B cell (primary cell): ENCODE data around the gene TMEM87A. TPM values are rescaled to one million over a fixed set of nuclear protein-coding genes. Genes with fewer than 3 reads are reported as not detected.

ENCODE experiments used
- ATAC-seq: fragments of 200-7000 bp; cut with Tn5 transposase; one replicate; pipeline ENCODE4 v1.10.0; 2021; ENCODE audit warnings: low read depth, mild to moderate bottlenecking, moderate number of reproducible peaks, moderate library complexity
- CTCF ChIA-PET: fragments of 350-600 bp; sonication (Branson Sonifier 250); formaldehyde crosslinking; loops from one replicate; lab custom pipeline; 2021; ENCODE audit warnings: antibody characterized with exemption, inconsistent platforms; lab: Charles Lee
- POLR2A ChIA-PET: fragments of 350-600 bp; sonication (Branson Sonifier 250); formaldehyde crosslinking; loops from one replicate; lab custom pipeline; 2021; ENCODE audit warnings: antibody characterized with exemption; lab: Charles Lee
- DNase-seq: peaks from one replicate; pipeline ENCODE4 v3.0.0; 2013
- H2AFZ ChIP-seq: 2 replicates; pipeline ENCODE4 v1.6.1; 2012; ENCODE audit warnings: mild to moderate bottlenecking, low read depth, low read length; ENCODE audit not compliant: insufficient read depth, poor library complexity, severe bottlenecking
- H3K27ac ChIP-seq, 2 donors: 1 replicate in 1 of 2; 2 replicates in 1 of 2; pipeline ENCODE4 v1.5.1; 2012 to 2013; ENCODE audit warnings: low read length in 2 of 2, mild to moderate bottlenecking in 2 of 2, moderate library complexity in 1 of 2
- H3K27me3 ChIP-seq, 4 experiments: fragments of 200-600 bp in 1 of 4; sonication (generic) in 1 of 4; replicated peaks in 1 of 4; 1 replicate in 2 of 4; 2 replicates in 2 of 4; pipeline versions ENCODE4 v1.6.1 to v1.7.0; 2013 to 2016; ENCODE audit warnings: low read length in 3 of 4, mild to moderate bottlenecking in 2 of 4, mixed read lengths in 1 of 4, moderate library complexity in 1 of 4; ENCODE audit not compliant: insufficient read depth in 4 of 4, control insufficient read depth in 3 of 4; ENCODE audit errors: control extremely low read depth in 1 of 4
- H3K36me3 ChIP-seq, 2 experiments: replicated peaks in 1 of 2; 1 replicate in 1 of 2; 2 replicates in 1 of 2; pipeline versions ENCODE4 v1.6.1 to v1.7.1; 2013; ENCODE audit warnings: low read length in 1 of 2; ENCODE audit not compliant: insufficient read depth in 2 of 2, control insufficient read depth in 1 of 2; ENCODE audit errors: control extremely low read depth in 1 of 2, extremely low read depth in 1 of 2
- H3K4me1 ChIP-seq, 2 donors: fragments of 200-600 bp in 1 of 2; sonication (generic) in 1 of 2; 1 replicate in 1 of 2; 2 replicates in 1 of 2; pipeline versions ENCODE4 v1.5.1 to v1.6.1; 2013 to 2017; ENCODE audit warnings: low read length in 2 of 2; ENCODE audit not compliant: control insufficient read depth in 2 of 2, insufficient read depth in 2 of 2
- H3K4me2 ChIP-seq: replicated peaks from 2 replicates; pipeline ENCODE3; 2012; ENCODE audit warnings: mild to moderate bottlenecking, low read depth, low read length; ENCODE audit not compliant: poor library complexity, severe bottlenecking
- H3K4me3 ChIP-seq, 5 experiments: fragments of 200-600 bp in 1 of 5; sonication (generic) in 1 of 5; 1 replicate in 3 of 5; 2 replicates in 2 of 5; pipeline versions ENCODE4 v1.5.1 to v1.7.0; 2011 to 2016; ENCODE audit warnings: low read length in 4 of 5, mild to moderate bottlenecking in 4 of 5, low read depth in 2 of 5, control low read depth in 1 of 5, moderate library complexity in 1 of 5; ENCODE audit not compliant: insufficient read depth in 1 of 5; ENCODE audit errors: control extremely low read depth in 1 of 5, extremely low read depth in 1 of 5
- H3K79me2 ChIP-seq: fragments of 200-600 bp; sonication (generic); one replicate; pipeline ENCODE4 v1.6.0; 2016; ENCODE audit warnings: low read length; ENCODE audit not compliant: control insufficient read depth, insufficient read depth
- H3K9ac ChIP-seq: fragments of 200-600 bp; sonication (generic); 2 replicates; pipeline ENCODE4 v1.6.1; 2017; ENCODE audit warnings: mild to moderate bottlenecking, low read length, moderate library complexity
- H3K9me3 ChIP-seq, 3 donors: one replicate each; pipeline versions ENCODE4 v1.6.1 to v1.7.1; 2013; ENCODE audit warnings: low read length in 2 of 3; ENCODE audit not compliant: control insufficient read depth in 2 of 3, insufficient read depth in 1 of 3; ENCODE audit errors: control extremely low read depth in 1 of 3
- H4K20me1 ChIP-seq: 2 replicates; pipeline ENCODE4 v1.6.0; 2012; ENCODE audit warnings: mild to moderate bottlenecking, low read length; ENCODE audit not compliant: insufficient read depth, control insufficient read depth, poor library complexity, severe bottlenecking
- H3K27ac Mint-ChIP-seq: one replicate; pipeline ENCODE4 v1.8.0; 2021; ENCODE audit warnings: mixed read lengths
- H3K27me3 Mint-ChIP-seq: one replicate; pipeline ENCODE4 v1.8.0; 2021; ENCODE audit warnings: mixed read lengths
- H3K4me1 Mint-ChIP-seq: one replicate; pipeline ENCODE4 v1.8.0; 2021; ENCODE audit warnings: mixed read lengths
- H3K4me3 Mint-ChIP-seq: one replicate; pipeline ENCODE4 v1.8.0; 2021; ENCODE audit warnings: mixed read lengths
- H3K9me3 Mint-ChIP-seq: one replicate; pipeline ENCODE4 v1.8.0; 2022; ENCODE audit warnings: mixed read lengths; ENCODE audit not compliant: insufficient read depth
- CTCF ChIP-seq: fragments of 200-600 bp; IDR thresholded peaks from one replicate; pipeline ENCODE4 v1.8.0; 2022; ENCODE audit warnings: antibody characterized with exemption, mild to moderate bottlenecking
- EZH2 ChIP-seq: IDR thresholded peaks from 2 replicates; pipeline ENCODE4 v1.6.1; 2012; ENCODE audit warnings: borderline replicate concordance, low read depth, mild to moderate bottlenecking, moderate library complexity, low read length; ENCODE audit not compliant: insufficient read depth, poor library complexity, severe bottlenecking
- WGBS: methylation state at CpG from one replicate; pipeline ENCODE4 v1.1.5; 2013; ENCODE audit warnings: missing lambda C conversion rate; ENCODE audit not compliant: insufficient coverage; 5-methylcytosine and 5-hydroxymethylcytosine counted together
- intact Hi-C: fragments of 100-400 bp; cut with micrococcal nuclease; formaldehyde crosslinking; loops from one replicate; pipeline ENCODE4 v1.10.0; 2022
- polyA plus RNA-seq: library from polyadenylated mRNA; depleted of rRNA; stranded (reverse); fragments of >200 nt; gene quantifications from 2 replicates; pipeline ENCODE4 v1.2.3, GENCODE V29; 2012
- total RNA-seq, 2 donors: library from RNA; stranded (reverse); fragments of 120-200 nt in 1 of 2; gene quantifications; 1 replicate in 1 of 2; 2 replicates in 1 of 2; pipeline versions ENCODE4 v1.2.3 to v1.2.4, GENCODE V29; 2013 to 2022

TMEM87A gene
- total and polyA plus RNA-seq, 2 donors (not counting 1 experiment from before 2014, with no cell fraction given): 14.5 to 61.5 TPM

DNA sequence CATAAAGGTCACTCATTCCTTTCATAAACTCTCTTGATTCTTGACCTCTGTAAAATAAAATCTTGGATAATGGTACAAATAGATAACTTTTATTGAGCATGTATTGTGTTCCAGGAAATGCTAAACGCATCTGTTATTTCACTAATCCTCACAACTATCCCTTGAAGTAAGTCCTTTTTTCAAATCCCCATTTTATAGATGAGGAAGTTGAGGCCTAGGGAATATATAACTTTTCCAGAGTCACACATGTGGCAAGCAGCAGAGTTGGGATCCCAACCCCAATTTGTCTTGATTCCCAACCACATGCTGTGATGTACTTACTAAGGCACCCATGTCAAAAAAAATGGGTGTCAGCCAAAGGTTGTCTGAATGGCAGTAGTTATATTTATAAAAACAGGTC is 71.4 kb downstream of the TMEM87A start:
- Histone ChIP-seq H3K27ac (no peak overlapping the region), H3K9me3 (no peaks in the 10 kb centered on the region), H2AFZ (no peak overlapping the region), H3K4me2 (no peak overlapping the region), H3K4me1 (peaks cover 7 to 8% of the 10 kb centered on the region in 2 donors), H4K20me1 (peaks cover 42% of the 10 kb centered on the region), H3K9ac (no peak overlapping the region), H3K36me3 (peaks cover 8 to 29% of the 10 kb centered on the region in 2 experiments), H3K27me3 (no peaks in the 10 kb centered on the region), H3K79me2 (peaks cover 67% of the 10 kb centered on the region), H3K4me3 (no peak overlapping the region)
- TF ChIP-seq EZH2 (no peak), CTCF (no peak)
- peaks cover 27% of the 10 kb centered on the region for H3K4me1 Mint-ChIP-seq
- no peak overlapping the region for H3K4me3 Mint-ChIP-seq
- H3K27ac Mint-ChIP-seq: no peak overlapping the region
- POLR2A ChIA-PET: no interaction called here
- no peak for DNase-seq
- intact Hi-C loops: no loop called here
- no CpG with 5 or more reads among the region's 1 CpG for WGBS
- ATAC-seq: no peak
- H3K9me3 Mint-ChIP-seq: no peaks in the 10 kb centered on the region
- H3K27me3 Mint-ChIP-seq: no peaks in the 10 kb centered on the region
- CTCF ChIA-PET: no interaction called here

GRCh38 chr15:42199126-42199525 is 74.1 kb downstream of the TMEM87A start:
- Histone ChIP-seq H3K9ac (no peak overlapping the region), H3K9me3 (no peaks in the 10 kb centered on the region), H2AFZ (no peak overlapping the region), H3K27me3 (no peaks in the 10 kb centered on the region), H3K36me3 (peaks cover 8 to 30% of the 10 kb centered on the region in 2 experiments), H3K4me1 (no peaks in the 10 kb centered on the region), H3K27ac (no peak overlapping the region), H3K79me2 (peaks cover 53% of the 10 kb centered on the region), H3K4me2 (no peak overlapping the region), H3K4me3 (no peak overlapping the region), H4K20me1 (peaks cover 42% of the 10 kb centered on the region)
- Mint-ChIP-seq H3K4me1 (peaks cover 12% of the 10 kb centered on the region), H3K27ac (no peak overlapping the region), H3K9me3 (no peaks in the 10 kb centered on the region), H3K4me3 (no peak overlapping the region), H3K27me3 (no peaks in the 10 kb centered on the region)
- ATAC-seq (no peak), DNase-seq (no peak)
- TF ChIP-seq EZH2 (no peak), CTCF (no peak)
- ChIA-PET CTCF (interaction anchor here (1.0 to 1.3 kb wide), 2 partner anchors 9 to 10 kb away, joined by 3 read pairs; no protein-coding TSS in a partner anchor), POLR2A (no interaction called here)
- intact Hi-C loops: no loop called here
- WGBS: 100% methylated on average over 1 of the region's 5 CpGs
